NB4 (cell line): ENCODE measurements around the gene ECE1.

Source experiments
- POLR2A ChIP-seq: IDR thresholded peaks from 2 replicates; pipeline ENCODE4 v1.6.1; 2011; ENCODE audit warnings: mild to moderate bottlenecking; ENCODE audit not compliant: insufficient read length; ENCODE audit errors: extremely low read depth
- TF ChIP-seq, protein P1 (sequence below): IDR thresholded peaks from one replicate; pipeline ENCODE4 v1.5.1; 2012; ENCODE audit warnings: low read depth, low read length

GRCh38 chr1:21317690-21318043 lies 27.4 kb upstream of the ECE1 start:
- TF ChIP-seq, protein P1, sequence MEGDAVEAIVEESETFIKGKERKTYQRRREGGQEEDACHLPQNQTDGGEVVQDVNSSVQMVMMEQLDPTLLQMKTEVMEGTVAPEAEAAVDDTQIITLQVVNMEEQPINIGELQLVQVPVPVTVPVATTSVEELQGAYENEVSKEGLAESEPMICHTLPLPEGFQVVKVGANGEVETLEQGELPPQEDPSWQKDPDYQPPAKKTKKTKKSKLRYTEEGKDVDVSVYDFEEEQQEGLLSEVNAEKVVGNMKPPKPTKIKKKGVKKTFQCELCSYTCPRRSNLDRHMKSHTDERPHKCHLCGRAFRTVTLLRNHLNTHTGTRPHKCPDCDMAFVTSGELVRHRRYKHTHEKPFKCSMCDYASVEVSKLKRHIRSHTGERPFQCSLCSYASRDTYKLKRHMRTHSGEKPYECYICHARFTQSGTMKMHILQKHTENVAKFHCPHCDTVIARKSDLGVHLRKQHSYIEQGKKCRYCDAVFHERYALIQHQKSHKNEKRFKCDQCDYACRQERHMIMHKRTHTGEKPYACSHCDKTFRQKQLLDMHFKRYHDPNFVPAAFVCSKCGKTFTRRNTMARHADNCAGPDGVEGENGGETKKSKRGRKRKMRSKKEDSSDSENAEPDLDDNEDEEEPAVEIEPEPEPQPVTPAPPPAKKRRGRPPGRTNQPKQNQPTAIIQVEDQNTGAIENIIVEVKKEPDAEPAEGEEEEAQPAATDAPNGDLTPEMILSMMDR: no peak
- no peak for TF ChIP-seq POLR2A
